Esophagus muscularis mucosa (tissue), 4 donors: ENCODE data around the gene PHF13. TPM values are rescaled to one million over a fixed set of nuclear protein-coding genes. Genes with fewer than 3 reads are reported as not detected.
"Not testable (repeated sequence)": the region's sequence is repeated elsewhere in the genome, so short reads cannot be mapped to it uniquely, and the experiment has no call there.

Experiments used
- DNase-seq: peaks from one replicate; pipeline ENCODE4 v3.0.0-alpha.2; 2017; ENCODE audit errors: extremely low spot score
- H3K27ac ChIP-seq, 4 donors: fragments of 200-600 bp; sonication (generic); replicated peaks in 1 of 4; 1 replicate in 3 of 4; 2 replicates in 1 of 4; pipeline ENCODE4 v1.5.1; 2016 to 2019; ENCODE audit warnings: mild to moderate bottlenecking in 1 of 4
- H3K27me3 ChIP-seq, 4 donors: fragments of 200-600 bp; sonication (generic); one replicate each; pipeline versions ENCODE4 v1.5.1 to v1.6.0; 2016 to 2019
- H3K36me3 ChIP-seq, 4 donors: fragments of 200-600 bp; sonication (generic); one replicate each; pipeline ENCODE4 v1.5.1; 2016 to 2019
- H3K4me1 ChIP-seq, 4 donors: fragments of 200-600 bp; sonication (generic); one replicate each; pipeline ENCODE4 v1.5.1; 2016 to 2019
- H3K4me3 ChIP-seq, 4 donors: fragments of 200-600 bp; sonication (generic); 1 replicate in 2 of 4; 2 replicates in 2 of 4; pipeline ENCODE4 v1.5.1; 2016 to 2019; ENCODE audit warnings: mild to moderate bottlenecking in 4 of 4, moderate library complexity in 1 of 4
- H3K9me3 ChIP-seq, 4 donors: fragments of 200-600 bp; sonication (generic); 1 replicate in 3 of 4; 2 replicates in 1 of 4; pipeline ENCODE4 v1.5.1; 2016 to 2019
- CTCF ChIP-seq, 3 experiments: fragments of 200-600 bp in 2 of 3; fragments of 450-650 bp in 1 of 3; sonication (generic) in 2 of 3; IDR thresholded peaks; one replicate each; pipeline ENCODE4 v1.5.1; 2017 to 2019; ENCODE audit warnings: antibody characterized with exemption in 3 of 3, mild to moderate bottlenecking in 2 of 3, moderate library complexity in 1 of 3
- EP300 ChIP-seq: sonication (generic); formaldehyde crosslinking; IDR thresholded peaks from one replicate; pipeline ENCODE4 v1.6.1; 2017; ENCODE audit warnings: antibody characterized with exemption
- POLR2A ChIP-seq: fragments of 450-650 bp; IDR thresholded peaks from one replicate; pipeline ENCODE4 v1.6.1; 2017; ENCODE audit warnings: antibody characterized with exemption, moderate library complexity, mild to moderate bottlenecking, low read depth
- POLR2AphosphoS5 ChIP-seq, 2 donors: sonication (generic); formaldehyde crosslinking; IDR thresholded peaks; one replicate each; pipeline ENCODE4 v1.6.1; 2017; ENCODE audit warnings: antibody characterized with exemption in 2 of 2
- WGBS: methylation state at CpG from one replicate; pipeline ENCODE4 v1.1.5; 2018; 5-methylcytosine and 5-hydroxymethylcytosine counted together
- intact Hi-C: fragments of 100-400 bp; cut with DNase I; formaldehyde crosslinking; loops from one replicate; pipeline ENCODE4 v1.15.1; 2023
- total RNA-seq, 4 donors: library from RNA; depleted of rRNA; stranded (reverse); fragments of >200 nt; gene quantifications; one replicate each; pipeline versions ENCODE4 v1.1.0 to v1.2.1, GENCODE V29; 2016

The PHF13 gene
- total RNA-seq, 4 donors from 2014 or later, result 16.6 to 32.1 (median 27.9) TPM

GRCh38 chr1:6658359-6659060 lies 45.0 kb downstream of the PHF13 start:
- H3K36me3 ChIP-seq, result peaks cover 3 to 18% (median 10%) of the 10 kb centered on the region in 4 donors
- intact Hi-C loops, result no loop called here
- DNase-seq, result no peak
- no peak overlapping the region for H3K27ac ChIP-seq
- no peak overlapping the region for H3K4me3 ChIP-seq
- no peaks in the 10 kb centered on the region for H3K4me1 ChIP-seq
- 86% methylated on average over 5 of the region's 5 CpGs for WGBS
- no peak for TF ChIP-seq EP300
- TF ChIP-seq POLR2AphosphoS5 (IDR thresholded peaks at IDR 0.05), result no peak
- no peak for TF ChIP-seq POLR2A
- no peak for TF ChIP-seq CTCF (IDR thresholded peaks at IDR 0.05)
- no peaks in the 10 kb centered on the region for H3K9me3 ChIP-seq
- no peaks in the 10 kb centered on the region for H3K27me3 ChIP-seq

GRCh38 chr1:6660415-6661049 lies 47.0 kb downstream of the PHF13 start:
- Histone ChIP-seq H3K36me3 (peaks cover 5 to 17% (median 9%) of the 10 kb centered on the region in 4 donors), H3K27me3 (no peaks in the 10 kb centered on the region), H3K27ac (no peak overlapping the region), H3K4me3 (no peak overlapping the region), H3K4me1 (no peaks in the 10 kb centered on the region), H3K9me3 (no peaks in the 10 kb centered on the region)
- DNase-seq, result no peak
- TF ChIP-seq CTCF (IDR thresholded peaks at IDR 0.05), result no peak
- TF ChIP-seq POLR2AphosphoS5 (IDR thresholded peaks at IDR 0.05), result no peak
- 86% methylated on average over 7 of the region's 7 CpGs for WGBS
- intact Hi-C loops, result no loop called here

GRCh38 chr1:6662468-6662867 lies 48.9 kb downstream of the PHF13 start:
- H3K27ac ChIP-seq, H3K9me3 ChIP-seq, H3K4me3 ChIP-seq, DNase-seq, H3K27me3 ChIP-seq, intact Hi-C loops, H3K4me1 ChIP-seq: not testable (repeated sequence)
- peaks cover 14 to 32% (median 24%) of the 10 kb centered on the region in 4 donors for H3K36me3 ChIP-seq
- 94% methylated on average over 7 of the region's 7 CpGs for WGBS

GRCh38 chr1:6666696-6667095 lies 53.2 kb downstream of the PHF13 start:
- H3K36me3 ChIP-seq, result peaks cover 23 to 44% (median 28%) of the 10 kb centered on the region in 4 donors
- H3K9me3 ChIP-seq, result no peaks in the 10 kb centered on the region
- TF ChIP-seq POLR2A, result no peak
- TF ChIP-seq CTCF (IDR thresholded peaks at IDR 0.05), result no peak
- TF ChIP-seq POLR2AphosphoS5 (IDR thresholded peaks at IDR 0.05), result no peak
- no peak for TF ChIP-seq EP300
- peaks cover 0 to 9% (median 0%) of the 10 kb centered on the region in 4 donors for H3K4me1 ChIP-seq
- no peak overlapping the region for H3K4me3 ChIP-seq
- 95% methylated on average over 5 of the region's 5 CpGs for WGBS
- H3K27me3 ChIP-seq, result no peaks in the 10 kb centered on the region
- intact Hi-C loops, result no loop called here
- DNase-seq, result no peak
- H3K27ac ChIP-seq, result no peak overlapping the region

- Histone ChIP-seq H3K27me3 (no peaks in the 10 kb centered on the region), H3K9me3 (no peaks in the 10 kb centered on the region), H3K36me3 (peaks cover 23 to 44% (median 28%) of the 10 kb centered on the region in 4 donors), H3K4me3 (no peak overlapping the region), H3K27ac (no peak overlapping the region), H3K4me1 (peaks cover 0 to 14% (median 0%) of the 10 kb centered on the region in 4 donors)
- no peak for DNase-seq
- 94% methylated on average over 3 of the region's 6 CpGs for WGBS
- TF ChIP-seq POLR2A (no peak), CTCF (IDR thresholded peaks at IDR 0.05) (no peak), POLR2AphosphoS5 (IDR thresholded peaks at IDR 0.05) (no peak), EP300 (no peak)
- intact Hi-C loops, result no loop called here
These were observed 53.6 kb downstream of the PHF13 start for GRCh38 chr1:6667139-6667538.
